GM12864 (cell line): ENCODE measurements around the gene ZBTB39.

ENCODE experiments used
- DNase-seq: peaks from one replicate; pipeline ENCODE4 v3.0.0-alpha.2; 2011; ENCODE audit warnings: low read depth
- H3K4me3 ChIP-seq: 2 replicates; pipeline ENCODE4 v1.5.1; 2011; ENCODE audit warnings: mild to moderate bottlenecking, low read depth, low read length, control low read depth
- CTCF ChIP-seq: IDR thresholded peaks from 2 replicates; pipeline ENCODE4 v1.5.1; 2011; ENCODE audit warnings: low read depth, mild to moderate bottlenecking, moderate library complexity, low read length, control low read depth, inconsistent platforms; ENCODE audit errors: missing control alignments

The ZBTB39 gene

GRCh38 chr12:57009949-57010626 is 3.7 kb upstream of the ZBTB39 start:
- no peak for DNase-seq
- no peak overlapping the region for H3K4me3 ChIP-seq
- TF ChIP-seq CTCF, result no peak

GRCh38 chr12:57008178-57008577 is 1.8 kb upstream of the ZBTB39 start:
- no peak overlapping the region for H3K4me3 ChIP-seq
- peak; percentile 76 for TF ChIP-seq CTCF
- no peak for DNase-seq

GRCh38 chr12:57006809-57007475 is 596 bp upstream of the ZBTB39 start:
- TF ChIP-seq CTCF, result no peak
- peak overlapping the region; percentile 46 for H3K4me3 ChIP-seq
- no peak for DNase-seq

- no peak for TF ChIP-seq CTCF
- H3K4me3 ChIP-seq, result no peak overlapping the region
These were observed 1.7 kb downstream of the ZBTB39 start for GRCh38 chr12:57004651-57005050.

GRCh38 chr12:57003395-57003794 is 3.0 kb downstream of the ZBTB39 start:
- no peak for TF ChIP-seq CTCF
- H3K4me3 ChIP-seq, result no peak overlapping the region
- no peak for DNase-seq

More at GRCh38 chr12:57004651-57005050, 1.7 kb downstream of the ZBTB39 start:
- no peak for DNase-seq

- DNase-seq, result no peak
- H3K4me3 ChIP-seq, result no peak overlapping the region
- TF ChIP-seq CTCF, result peak; percentile 81
These were observed 4.9 kb downstream of the ZBTB39 start for GRCh38 chr12:57001448-57001906.
